Esophagus squamous epithelium (tissue), 4 donors: Measurements from ENCODE around the gene CDKN2AIP.

Experiments used
- POLR2A ChIP-seq, 4 donors: fragments of 450-650 bp; IDR thresholded peaks; one replicate each; pipeline ENCODE4 v1.6.1; 2017; ENCODE audit warnings: antibody characterized with exemption in 4 of 4, mild to moderate bottlenecking in 4 of 4, moderate library complexity in 3 of 4
- TF ChIP-seq, protein P1 (sequence below), 6 experiments: fragments of 450-650 bp in 4 of 6; fragments of 200-600 bp in 2 of 6; sonication (generic) in 2 of 6; IDR thresholded peaks; one replicate each; pipeline ENCODE4 v1.5.1; 2016 to 2019; ENCODE audit warnings: antibody characterized with exemption in 6 of 6, mild to moderate bottlenecking in 4 of 6, moderate library complexity in 4 of 6

- TF ChIP-seq, protein P1, sequence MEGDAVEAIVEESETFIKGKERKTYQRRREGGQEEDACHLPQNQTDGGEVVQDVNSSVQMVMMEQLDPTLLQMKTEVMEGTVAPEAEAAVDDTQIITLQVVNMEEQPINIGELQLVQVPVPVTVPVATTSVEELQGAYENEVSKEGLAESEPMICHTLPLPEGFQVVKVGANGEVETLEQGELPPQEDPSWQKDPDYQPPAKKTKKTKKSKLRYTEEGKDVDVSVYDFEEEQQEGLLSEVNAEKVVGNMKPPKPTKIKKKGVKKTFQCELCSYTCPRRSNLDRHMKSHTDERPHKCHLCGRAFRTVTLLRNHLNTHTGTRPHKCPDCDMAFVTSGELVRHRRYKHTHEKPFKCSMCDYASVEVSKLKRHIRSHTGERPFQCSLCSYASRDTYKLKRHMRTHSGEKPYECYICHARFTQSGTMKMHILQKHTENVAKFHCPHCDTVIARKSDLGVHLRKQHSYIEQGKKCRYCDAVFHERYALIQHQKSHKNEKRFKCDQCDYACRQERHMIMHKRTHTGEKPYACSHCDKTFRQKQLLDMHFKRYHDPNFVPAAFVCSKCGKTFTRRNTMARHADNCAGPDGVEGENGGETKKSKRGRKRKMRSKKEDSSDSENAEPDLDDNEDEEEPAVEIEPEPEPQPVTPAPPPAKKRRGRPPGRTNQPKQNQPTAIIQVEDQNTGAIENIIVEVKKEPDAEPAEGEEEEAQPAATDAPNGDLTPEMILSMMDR (IDR thresholded peaks at IDR 0.05), result no peak
- no peak for TF ChIP-seq POLR2A (IDR thresholded peaks at IDR 0.05)
These were observed 34.5 kb downstream of the CDKN2AIP start for GRCh38 chr4:183478926-183479325.
